Pons (tissue), 1 donor: ENCODE data around the gene SMC1A.
"Not testable (repeated sequence)": the region's sequence is repeated elsewhere in the genome, so short reads cannot be mapped to it uniquely, and the experiment has no call there.

Experiments
- DNase-seq: peaks from one replicate; pipeline ENCODE4 v3.0.0-alpha.2; 2016; ENCODE audit warnings: low spot score

Gene SMC1A

DNA sequence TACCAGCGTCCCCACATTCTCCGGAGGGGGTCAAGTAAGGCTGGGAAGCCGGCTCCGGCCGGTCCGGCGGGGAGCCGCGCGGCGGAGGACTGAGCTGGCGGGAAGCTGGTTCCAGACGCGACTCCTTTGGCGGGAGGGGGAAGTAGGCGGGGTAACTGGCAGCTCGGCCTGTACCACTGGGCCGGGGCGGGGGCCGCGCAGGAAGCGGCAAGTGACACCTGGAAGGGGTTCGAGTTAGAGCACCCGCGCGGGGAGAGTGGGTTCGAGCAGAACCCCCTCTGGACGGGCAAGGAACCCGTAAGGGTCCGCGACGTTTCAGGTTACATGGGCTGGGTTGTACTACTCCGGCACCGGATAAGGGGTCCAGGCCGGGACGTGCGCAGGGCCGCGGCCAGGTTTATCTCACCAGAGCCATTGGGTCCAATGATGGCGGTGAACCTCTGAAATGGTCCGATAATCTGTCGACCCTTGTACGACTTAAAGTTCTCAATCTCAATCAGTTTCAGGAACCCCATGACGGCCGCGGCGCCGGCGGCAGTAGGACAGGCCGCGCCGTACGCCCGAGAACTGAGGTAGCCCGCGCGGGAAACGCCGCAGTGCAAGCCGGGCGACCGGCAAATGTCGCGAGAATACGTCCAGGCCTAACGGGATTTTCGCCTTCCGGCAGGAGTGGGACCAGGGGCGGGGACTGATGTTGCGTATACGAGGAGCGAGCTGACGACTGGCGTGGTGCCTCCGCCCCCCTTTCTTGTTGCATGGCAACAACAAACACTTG is at the start of gene SMC1A:
SMC1A (minus strand) TSS at position 569 of the 775 bp plus-strand sequence; CDS start at position 515, 54 bp downstream.
- peak; percentile 92 for DNase-seq

- no peak for DNase-seq
These were observed 48.9 kb upstream of the SMC1A start for GRCh38 chrX:53471346-53471745.

GRCh38 chrX:53468659-53469058 is 46.2 kb upstream of the SMC1A start:
- not testable (repeated sequence) for DNase-seq

GRCh38 chrX:53458082-53458481 is 35.6 kb upstream of the SMC1A start:
- DNase-seq, result no peak

DNA sequence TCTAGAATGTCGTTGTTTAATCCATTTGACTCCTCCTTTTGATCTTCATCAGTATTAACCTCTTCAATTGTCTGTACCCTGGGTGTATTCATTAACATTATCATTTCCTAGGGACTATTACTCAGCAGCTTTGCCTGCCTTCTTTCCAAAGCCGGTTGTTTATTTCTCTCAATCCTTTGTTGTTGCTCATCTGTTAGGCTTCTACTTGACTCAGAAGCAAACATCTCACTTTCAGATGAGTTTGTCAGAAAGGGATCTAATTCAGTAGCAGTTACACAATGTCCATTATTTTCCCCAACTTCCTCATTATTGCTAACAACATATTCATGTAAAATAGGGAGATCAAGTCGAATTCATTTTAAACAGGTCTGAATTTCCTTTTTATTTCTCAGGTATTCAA is 33.8 kb upstream of the SMC1A start:
- no peak for DNase-seq

DNA sequence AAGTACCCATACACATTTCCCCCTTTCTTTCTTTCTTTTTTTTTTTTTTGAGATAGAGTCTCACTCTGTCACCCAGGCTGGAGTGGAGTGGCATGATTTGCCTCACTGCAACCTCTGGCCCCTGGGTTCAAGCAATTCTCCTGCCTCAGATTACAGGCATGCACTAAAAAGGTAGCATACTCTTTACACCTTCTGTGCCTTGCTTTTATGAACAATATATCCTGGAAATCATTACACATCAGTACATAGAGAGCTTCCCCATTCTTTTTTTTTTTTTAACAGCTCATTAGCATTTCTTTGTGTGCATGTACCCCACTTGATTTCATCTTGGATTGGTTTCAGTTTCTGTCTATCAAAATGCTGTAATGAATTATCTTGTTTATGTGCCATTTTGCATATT is 30.4 kb upstream of the SMC1A start:
- DNase-seq, result no peak

GRCh38 chrX:53449632-53450031 is 27.2 kb upstream of the SMC1A start:
- no peak for DNase-seq

DNA sequence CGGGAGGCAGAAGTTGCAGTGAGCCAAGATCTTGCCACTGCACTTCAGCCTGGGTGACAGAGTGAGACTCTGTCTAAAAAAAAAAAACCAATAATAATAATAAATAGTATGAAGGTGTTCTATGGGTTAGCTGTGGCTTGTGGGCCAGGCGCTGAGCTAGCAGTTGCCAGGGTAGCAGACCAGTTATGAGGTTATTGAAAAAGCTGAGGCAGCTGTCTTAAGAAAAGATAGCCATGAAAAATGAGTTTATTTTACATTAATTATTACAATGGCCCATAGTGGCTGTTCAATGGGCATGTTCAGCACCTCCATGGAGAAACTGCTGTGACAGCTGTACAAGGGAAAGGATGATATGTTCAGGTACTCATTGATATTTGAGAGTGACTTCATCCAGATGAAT is 25.0 kb upstream of the SMC1A start:
- no peak for DNase-seq

GRCh38 chrX:53445977-53446376 is 23.5 kb upstream of the SMC1A start:
- DNase-seq, result peak; percentile 24

GRCh38 chrX:53442322-53442631 is 19.8 kb upstream of the SMC1A start:
- DNase-seq, result no peak

DNA sequence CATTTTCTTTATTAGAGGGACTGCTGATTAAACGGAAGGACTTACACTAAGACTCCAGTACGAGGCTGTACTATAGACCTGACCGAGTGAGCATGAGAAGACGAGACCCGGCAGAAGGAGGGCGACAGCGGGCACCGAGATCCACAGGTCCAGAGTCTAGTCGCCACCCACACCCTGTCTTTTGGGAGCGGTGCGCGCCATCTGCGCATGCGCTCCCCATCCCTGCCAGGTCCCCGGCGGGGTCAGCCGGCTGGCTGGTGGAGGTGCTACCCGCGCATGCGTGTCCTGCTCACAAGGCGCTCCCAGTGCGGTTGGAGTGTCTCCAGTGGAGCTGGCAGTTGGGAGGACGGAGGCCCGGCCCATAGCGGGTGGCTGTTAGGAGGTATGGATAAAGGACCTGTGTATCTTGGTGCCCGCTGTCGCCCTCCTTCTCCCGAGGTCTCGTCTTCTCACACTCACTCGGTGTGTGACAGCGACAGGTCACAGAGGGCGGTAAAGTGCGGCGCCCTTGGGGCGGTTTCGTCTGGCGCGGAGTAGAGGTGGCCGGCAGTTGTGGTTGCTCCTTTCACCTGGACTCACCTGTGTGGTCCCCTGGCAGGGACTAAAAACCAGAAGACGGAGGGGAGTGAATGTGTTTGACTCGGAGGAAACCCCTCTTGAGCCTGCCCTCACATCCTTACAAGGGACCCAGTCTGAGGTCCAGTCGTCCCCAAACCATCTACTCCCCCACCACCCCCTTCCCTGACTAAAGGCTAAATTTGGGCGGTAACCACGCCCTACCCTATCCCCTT is 19.3 kb upstream of the SMC1A start:
- DNase-seq, result peak; percentile 55

DNA sequence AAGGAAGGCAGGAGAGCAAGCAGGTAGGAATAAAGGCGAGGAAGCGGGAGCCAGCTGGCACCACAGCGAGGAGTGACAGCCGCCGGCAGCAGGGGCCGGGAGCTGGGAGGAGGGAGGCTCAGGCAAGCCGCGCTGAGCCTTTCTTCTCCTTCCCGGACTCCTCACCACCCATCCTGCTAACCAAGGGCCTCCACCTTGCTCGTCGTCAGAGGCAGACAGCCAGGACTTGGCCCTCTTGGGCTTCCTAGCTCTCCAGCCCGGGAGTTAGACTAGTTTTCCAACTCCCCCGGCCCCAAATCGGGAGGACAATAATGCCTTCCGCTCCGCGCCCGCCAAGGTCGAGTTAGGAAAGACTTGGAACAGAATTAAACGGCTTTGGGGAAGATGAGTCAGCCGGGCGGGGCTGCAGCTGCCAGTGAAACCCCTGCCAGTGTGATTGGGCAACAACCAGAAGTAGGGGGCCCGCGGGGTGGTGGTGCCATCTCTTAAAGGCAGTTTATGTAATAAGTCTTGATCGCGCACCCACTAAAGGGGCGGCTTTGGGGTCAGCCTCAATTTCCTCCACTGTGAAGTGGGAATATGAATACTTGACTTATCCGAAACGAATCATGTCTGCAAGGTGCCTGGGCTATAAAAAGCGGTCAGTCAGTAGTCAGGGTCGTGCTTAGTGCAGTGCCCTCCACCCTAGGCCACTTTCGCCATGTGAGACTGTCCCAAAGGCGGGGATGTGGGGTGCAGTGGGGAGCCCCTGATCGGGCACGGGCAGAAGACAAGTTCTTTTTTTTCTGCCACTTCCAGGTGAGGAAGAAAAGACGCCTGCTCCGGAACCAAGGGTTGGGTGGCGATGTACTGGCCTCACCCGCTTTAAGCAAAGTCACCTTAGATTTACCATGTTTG is 18.4 kb upstream of the SMC1A start:
- DNase-seq, result no peak

- no peak for DNase-seq
These were observed 17.6 kb upstream of the SMC1A start for GRCh38 chrX:53440101-53440500.

DNA sequence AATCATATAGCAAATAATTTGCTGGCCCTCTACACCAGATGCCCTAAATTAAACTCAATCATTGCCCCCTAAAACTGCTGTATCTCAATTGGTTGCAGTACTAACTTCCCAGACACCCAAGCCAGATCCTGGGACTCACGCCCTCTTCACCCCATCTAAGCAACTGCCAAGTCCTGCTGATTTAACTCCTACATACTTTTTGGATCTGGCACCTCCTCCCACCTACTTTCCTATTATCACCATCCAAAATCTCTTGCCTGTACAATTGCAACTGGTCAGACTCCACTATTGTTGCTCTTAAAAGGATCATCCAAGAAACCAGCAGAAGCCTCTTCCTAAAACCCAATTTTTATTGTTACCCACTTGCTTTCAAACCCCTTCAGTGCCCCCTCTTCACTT is 16.4 kb upstream of the SMC1A start:
- DNase-seq, result no peak

DNA sequence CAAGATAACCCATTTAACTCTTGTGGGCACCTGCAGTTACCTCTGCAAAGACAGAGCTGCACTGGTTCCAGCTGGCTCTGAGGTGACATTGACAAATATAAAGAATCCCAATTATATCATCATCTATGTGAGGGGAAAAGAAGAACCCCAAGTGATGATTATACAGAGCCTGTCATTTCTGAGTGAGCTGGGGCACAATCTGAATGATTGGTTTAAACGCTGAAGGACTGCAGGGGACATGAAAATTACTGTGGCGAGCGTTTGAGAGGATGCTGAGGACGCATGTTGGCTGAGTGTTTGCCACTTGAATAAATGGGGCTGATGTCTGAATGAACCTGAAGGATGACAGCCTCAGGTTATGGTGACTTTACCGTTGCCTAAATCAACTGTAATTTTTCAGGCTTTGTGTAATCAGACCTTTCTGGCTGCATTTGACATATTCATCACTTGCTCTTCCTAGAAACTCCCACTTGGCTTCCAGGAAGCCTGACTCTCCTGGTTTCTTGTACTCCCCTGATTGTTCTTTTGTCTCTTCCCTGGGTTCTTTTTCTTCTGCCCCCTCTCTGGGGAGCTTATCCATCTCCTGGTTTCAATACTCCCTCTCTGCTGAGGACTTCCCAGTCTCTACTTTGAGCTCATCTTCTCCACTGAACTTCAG is 15.8 kb upstream of the SMC1A start:
- DNase-seq, result no peak

GRCh38 chrX:53437206-53437605 is 14.8 kb upstream of the SMC1A start:
- DNase-seq, result no peak

- peak; percentile 29 for DNase-seq
These were observed 13.5 kb upstream of the SMC1A start for GRCh38 chrX:53435997-53436396.

DNA sequence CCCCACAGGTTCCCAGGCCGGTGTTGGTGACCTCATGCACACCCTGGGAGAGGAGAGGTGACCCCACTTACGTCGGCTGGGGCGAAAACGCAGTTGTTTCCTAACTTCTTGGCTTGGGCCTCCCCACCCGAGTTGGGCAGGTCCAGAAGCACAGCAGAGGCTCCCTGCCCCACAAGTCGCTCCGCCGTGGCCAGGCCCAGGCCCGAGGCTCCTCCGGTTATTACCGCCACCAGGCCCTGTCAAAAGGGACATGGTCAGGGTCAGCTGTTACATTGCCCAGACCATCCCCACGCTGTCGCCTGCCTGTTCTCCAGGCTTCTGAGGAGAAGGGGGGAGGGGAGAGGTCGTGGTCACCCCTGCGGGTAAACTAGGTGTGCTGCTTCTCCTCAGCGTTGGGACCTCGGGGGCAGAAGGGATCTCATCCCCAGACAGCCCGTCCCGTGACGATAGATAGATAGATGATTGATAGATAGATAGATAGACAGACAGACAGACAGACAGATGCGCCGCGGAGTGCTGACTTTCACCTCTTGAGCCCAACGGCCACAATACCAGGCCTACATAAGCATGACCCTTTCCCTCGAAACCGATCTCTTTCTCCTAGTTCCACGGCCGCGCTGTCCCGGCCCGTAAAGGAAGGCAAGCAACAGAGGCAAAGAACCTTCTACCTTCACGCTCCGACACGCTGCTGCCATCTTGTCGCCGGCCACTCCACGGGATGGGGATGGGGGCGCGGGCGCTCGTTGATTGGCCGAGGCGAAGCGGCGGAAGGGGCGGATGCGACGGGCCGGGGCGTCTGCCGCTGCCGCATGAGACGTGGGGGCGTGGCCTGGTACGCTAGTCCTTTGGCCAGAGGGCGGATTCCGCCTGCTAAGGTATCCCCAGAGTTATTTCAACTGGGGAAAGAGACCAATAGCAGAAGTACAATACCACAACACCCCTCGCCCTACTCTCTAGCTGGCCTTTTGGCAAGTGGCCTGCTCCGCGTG is 11.5 kb upstream of the SMC1A start, which contains the start of gene HSD17B10:
HSD17B10 (minus strand) TSS at position 720 of the 989 bp plus-strand sequence; CDS start at position 695, 25 bp downstream.
- DNase-seq, result peak; percentile 75

DNA sequence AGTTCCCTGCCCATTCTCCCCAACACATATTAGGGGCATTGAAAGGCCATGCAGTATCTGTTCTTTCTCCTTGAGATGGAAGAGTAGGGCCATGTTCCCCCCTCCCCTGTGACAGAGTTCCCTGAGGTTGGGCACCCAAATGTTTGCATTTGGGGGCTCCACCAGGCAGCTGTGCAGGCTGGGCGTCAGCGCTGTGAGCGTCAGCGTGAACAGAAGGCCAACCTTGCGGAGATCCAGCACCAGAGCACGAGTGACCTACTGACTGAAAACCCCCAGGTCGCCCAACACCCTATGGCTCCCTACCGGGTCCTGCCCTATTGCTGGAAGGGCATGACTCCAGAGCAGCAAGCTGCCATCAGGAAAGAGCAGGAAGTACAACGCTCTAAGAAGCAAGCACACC is 7.8 kb upstream of the SMC1A start:
- no peak for DNase-seq

- DNase-seq, result no peak
These were observed 7.3 kb upstream of the SMC1A start for GRCh38 chrX:53429755-53430154.
